Activated naive CD4-positive, alpha-beta T cell treated with anti-CD3 and anti-CD28 coated beads, Interleukin-2, amount 50 U/mL, for 24 hours (primary cell): ENCODE results near the gene PHF1.

Experiments used
- H3K27ac Mint-ChIP-seq: one replicate; pipeline ENCODE4 v1.8.0; 2021; ENCODE audit warnings: mild to moderate bottlenecking, mixed read lengths
- H3K27me3 Mint-ChIP-seq: one replicate; pipeline ENCODE4 v1.8.0; 2021; ENCODE audit warnings: mixed read lengths
- H3K36me3 Mint-ChIP-seq: one replicate; pipeline ENCODE4 v1.8.0; 2021; ENCODE audit warnings: mixed read lengths
- H3K4me1 Mint-ChIP-seq: one replicate; pipeline ENCODE4 v1.8.0; 2021; ENCODE audit warnings: mixed read lengths
- H3K4me3 Mint-ChIP-seq: one replicate; pipeline ENCODE4 v1.8.0; 2021; ENCODE audit warnings: mild to moderate bottlenecking, mixed read lengths
- H3K9me3 Mint-ChIP-seq: one replicate; pipeline ENCODE4 v1.8.0; 2021; ENCODE audit warnings: mixed read lengths

The PHF1 gene

GRCh38 chr6:33431880-33432541 lies 21.2 kb downstream of the PHF1 start:
- H3K9me3 Mint-ChIP-seq: no peaks in the 10 kb centered on the region
- peak overlapping the region; percentile 81 for H3K27ac Mint-ChIP-seq
- peak overlapping the region; percentile 76 for H3K4me3 Mint-ChIP-seq
- no peaks in the 10 kb centered on the region for H3K27me3 Mint-ChIP-seq
- peaks cover 60% of the 10 kb centered on the region for H3K4me1 Mint-ChIP-seq
- peaks cover 3% of the 10 kb centered on the region for H3K36me3 Mint-ChIP-seq

- Mint-ChIP-seq H3K27me3 (no peaks in the 10 kb centered on the region), H3K36me3 (peaks cover 5% of the 10 kb centered on the region), H3K9me3 (no peaks in the 10 kb centered on the region), H3K4me1 (peaks cover 54% of the 10 kb centered on the region), H3K27ac (peak overlapping the region; percentile 82), H3K4me3 (peak overlapping the region; percentile 76)
Observed at GRCh38 chr6:33432546-33432945, 21.7 kb downstream of the PHF1 start.

GRCh38 chr6:33433001-33433543 lies 22.3 kb downstream of the PHF1 start:
- H3K27ac Mint-ChIP-seq: peak overlapping the region; percentile 82

GRCh38 chr6:33433544-33434191 lies 22.9 kb downstream of the PHF1 start:
- Mint-ChIP-seq H3K4me3 (no peak overlapping the region), H3K9me3 (no peaks in the 10 kb centered on the region), H3K27me3 (no peaks in the 10 kb centered on the region), H3K27ac (no peak overlapping the region), H3K4me1 (peaks cover 49% of the 10 kb centered on the region), H3K36me3 (peaks cover 5% of the 10 kb centered on the region)

More at GRCh38 chr6:33433001-33433543, 22.3 kb downstream of the PHF1 start:
- Mint-ChIP-seq H3K27me3 (no peaks in the 10 kb centered on the region), H3K4me3 (peak overlapping the region; percentile 60), H3K9me3 (no peaks in the 10 kb centered on the region), H3K4me1 (peaks cover 54% of the 10 kb centered on the region), H3K36me3 (peaks cover 5% of the 10 kb centered on the region)

GRCh38 chr6:33434961-33435360 lies 24.1 kb downstream of the PHF1 start:
- no peaks in the 10 kb centered on the region for H3K9me3 Mint-ChIP-seq
- H3K36me3 Mint-ChIP-seq: peaks cover 6% of the 10 kb centered on the region
- H3K4me3 Mint-ChIP-seq: no peak overlapping the region
- peaks cover 40% of the 10 kb centered on the region for H3K4me1 Mint-ChIP-seq
- H3K27me3 Mint-ChIP-seq: no peaks in the 10 kb centered on the region
- H3K27ac Mint-ChIP-seq: no peak overlapping the region

GRCh38 chr6:33437666-33438065 lies 26.9 kb downstream of the PHF1 start:
- peak overlapping the region; percentile 41 for H3K27ac Mint-ChIP-seq
- H3K36me3 Mint-ChIP-seq: peaks cover 6% of the 10 kb centered on the region
- no peak overlapping the region for H3K4me3 Mint-ChIP-seq
- no peaks in the 10 kb centered on the region for H3K27me3 Mint-ChIP-seq
- H3K9me3 Mint-ChIP-seq: no peaks in the 10 kb centered on the region
- peaks cover 16% of the 10 kb centered on the region for H3K4me1 Mint-ChIP-seq

- H3K4me1 Mint-ChIP-seq: peaks cover 6% of the 10 kb centered on the region
- H3K9me3 Mint-ChIP-seq: no peaks in the 10 kb centered on the region
- H3K27me3 Mint-ChIP-seq: no peaks in the 10 kb centered on the region
- no peak overlapping the region for H3K4me3 Mint-ChIP-seq
- peak overlapping the region; percentile 94 for H3K27ac Mint-ChIP-seq
- H3K36me3 Mint-ChIP-seq: peaks cover 6% of the 10 kb centered on the region
Observed at GRCh38 chr6:33438978-33439594, 28.3 kb downstream of the PHF1 start.

GRCh38 chr6:33439956-33440648 lies 29.3 kb downstream of the PHF1 start:
- no peaks in the 10 kb centered on the region for H3K9me3 Mint-ChIP-seq
- peak overlapping the region; percentile 83 for H3K27ac Mint-ChIP-seq
- no peak overlapping the region for H3K4me3 Mint-ChIP-seq
- peaks cover 4% of the 10 kb centered on the region for H3K4me1 Mint-ChIP-seq
- peaks cover 6% of the 10 kb centered on the region for H3K36me3 Mint-ChIP-seq
- H3K27me3 Mint-ChIP-seq: no peaks in the 10 kb centered on the region

- Mint-ChIP-seq H3K36me3 (peaks cover 6% of the 10 kb centered on the region), H3K4me3 (no peak overlapping the region), H3K4me1 (peaks cover 4% of the 10 kb centered on the region), H3K27ac (no peak overlapping the region), H3K9me3 (no peaks in the 10 kb centered on the region), H3K27me3 (no peaks in the 10 kb centered on the region)
Observed at GRCh38 chr6:33440649-33441309, 30.0 kb downstream of the PHF1 start.

- no peaks in the 10 kb centered on the region for H3K27me3 Mint-ChIP-seq
- H3K36me3 Mint-ChIP-seq: peaks cover 10% of the 10 kb centered on the region
- no peak overlapping the region for H3K27ac Mint-ChIP-seq
- H3K4me3 Mint-ChIP-seq: no peak overlapping the region
- H3K4me1 Mint-ChIP-seq: peaks cover 4% of the 10 kb centered on the region
- H3K9me3 Mint-ChIP-seq: no peaks in the 10 kb centered on the region
Observed at GRCh38 chr6:33441457-33441856, 30.6 kb downstream of the PHF1 start.

- peaks cover 4% of the 10 kb centered on the region for H3K4me1 Mint-ChIP-seq
- H3K9me3 Mint-ChIP-seq: no peaks in the 10 kb centered on the region
- H3K4me3 Mint-ChIP-seq: no peak overlapping the region
- H3K27ac Mint-ChIP-seq: peak overlapping the region; percentile 32
- H3K36me3 Mint-ChIP-seq: peaks cover 7% of the 10 kb centered on the region
- H3K27me3 Mint-ChIP-seq: no peaks in the 10 kb centered on the region
Observed at GRCh38 chr6:33442283-33442682, 31.5 kb downstream of the PHF1 start.

- no peak overlapping the region for H3K27ac Mint-ChIP-seq
- H3K4me1 Mint-ChIP-seq: peaks cover 6% of the 10 kb centered on the region
- H3K36me3 Mint-ChIP-seq: peaks cover 5% of the 10 kb centered on the region
- no peaks in the 10 kb centered on the region for H3K9me3 Mint-ChIP-seq
- no peaks in the 10 kb centered on the region for H3K27me3 Mint-ChIP-seq
- no peak overlapping the region for H3K4me3 Mint-ChIP-seq
Observed at GRCh38 chr6:33443025-33443424, 32.2 kb downstream of the PHF1 start.

GRCh38 chr6:33443619-33444504 lies 33.0 kb downstream of the PHF1 start:
- Mint-ChIP-seq H3K36me3 (peaks cover 5% of the 10 kb centered on the region), H3K27ac (no peak overlapping the region)

GRCh38 chr6:33445119-33445603 lies 34.3 kb downstream of the PHF1 start:
- H3K4me1 Mint-ChIP-seq: peaks cover 7% of the 10 kb centered on the region
- H3K4me3 Mint-ChIP-seq: no peak overlapping the region
- H3K27ac Mint-ChIP-seq: no peak overlapping the region
- no peaks in the 10 kb centered on the region for H3K27me3 Mint-ChIP-seq
- no peaks in the 10 kb centered on the region for H3K9me3 Mint-ChIP-seq
- H3K36me3 Mint-ChIP-seq: peaks cover 4% of the 10 kb centered on the region

More at GRCh38 chr6:33443619-33444504, 33.0 kb downstream of the PHF1 start:
- Mint-ChIP-seq H3K4me3 (no peak overlapping the region), H3K4me1 (peaks cover 11% of the 10 kb centered on the region), H3K9me3 (no peaks in the 10 kb centered on the region), H3K27me3 (no peaks in the 10 kb centered on the region)
